CD4-positive, alpha-beta T cell treated with Interferon gamma for 1 hour (primary cell): ENCODE data around the gene EIF4E3.

ENCODE experiments used
- DNase-seq: peaks from one replicate; pipeline ENCODE4 v3.0.0-alpha.2; 2020

EIF4E3 gene

DNA sequence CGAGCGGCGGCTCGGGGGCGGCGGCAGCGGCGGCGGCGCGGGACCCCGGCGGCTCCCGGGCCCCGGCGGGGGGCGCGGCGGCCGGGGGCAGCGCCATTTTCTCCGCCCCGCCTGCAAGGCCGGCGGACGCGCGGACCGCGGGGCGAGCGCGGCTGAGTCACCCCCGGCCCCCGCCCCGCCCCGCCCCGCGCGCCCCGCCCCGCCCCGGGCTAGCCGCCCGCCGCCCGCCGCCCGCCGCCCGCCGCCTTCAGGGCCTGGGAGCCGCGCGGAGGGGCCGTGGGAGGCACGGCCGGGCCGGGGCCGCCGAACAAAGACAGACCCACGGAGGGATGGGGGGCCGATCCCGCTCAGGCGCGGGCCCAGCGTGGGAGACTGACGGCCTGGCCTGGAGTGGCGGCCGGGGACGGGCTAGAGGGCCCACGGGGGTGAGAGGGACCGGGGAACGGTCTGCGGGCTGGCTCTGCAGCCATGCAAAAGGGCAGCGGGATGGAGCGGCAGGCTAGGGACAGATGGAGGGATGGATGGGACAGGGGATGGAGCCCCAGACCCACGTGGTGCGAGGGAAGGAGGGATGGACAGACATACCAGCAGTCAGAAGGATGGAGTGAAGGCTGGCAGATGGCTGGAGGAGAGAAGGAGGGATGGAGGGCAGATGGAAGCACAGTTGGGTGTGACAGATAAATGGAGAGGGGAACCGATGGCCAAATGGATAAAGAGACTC, at the start of gene EIF4E3:
EIF4E3 (minus strand) TSS at position 132 of the 721 bp plus-strand sequence; CDS start at position 97, 35 bp downstream.
- no peak for DNase-seq

DNA sequence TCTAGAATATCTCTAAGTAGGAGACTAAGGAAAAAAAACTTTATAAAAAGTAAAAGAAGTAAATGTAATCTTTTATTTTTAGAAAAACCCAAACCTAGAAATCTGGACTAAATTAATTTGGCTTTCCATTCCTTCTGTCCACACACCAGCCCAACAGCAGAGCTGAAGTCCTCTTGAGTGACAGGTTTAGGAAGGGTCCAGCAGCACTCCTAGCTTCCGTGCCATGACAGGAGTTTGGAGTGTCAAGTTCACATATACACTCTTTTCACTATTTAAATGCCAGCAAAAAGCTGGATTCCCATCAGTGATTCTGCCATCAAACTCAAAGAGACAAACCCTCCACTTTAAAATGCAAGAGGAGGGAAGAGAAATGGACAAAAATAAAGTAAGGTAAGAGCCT, 46.7 kb upstream of the EIF4E3 start:
- no peak for DNase-seq

DNA sequence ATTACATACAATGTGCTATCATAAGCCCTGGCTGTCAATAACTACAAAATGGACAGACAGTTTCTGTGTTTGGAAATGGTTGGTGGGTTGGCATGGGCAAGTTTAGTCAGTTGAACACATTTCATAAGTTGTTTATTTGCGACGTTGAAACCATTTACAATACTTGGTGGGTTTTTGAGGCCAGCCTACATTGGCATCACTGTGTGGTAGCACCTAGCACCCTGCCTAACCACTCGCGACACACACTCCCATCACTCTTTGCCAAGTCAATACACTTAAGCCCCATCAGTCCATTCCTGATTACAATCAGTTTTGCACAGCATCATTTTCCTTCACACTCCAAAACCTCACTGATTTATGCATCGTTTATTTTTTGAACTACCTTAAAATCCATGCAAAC, 45.9 kb upstream of the EIF4E3 start:
- no peak for DNase-seq

DNA sequence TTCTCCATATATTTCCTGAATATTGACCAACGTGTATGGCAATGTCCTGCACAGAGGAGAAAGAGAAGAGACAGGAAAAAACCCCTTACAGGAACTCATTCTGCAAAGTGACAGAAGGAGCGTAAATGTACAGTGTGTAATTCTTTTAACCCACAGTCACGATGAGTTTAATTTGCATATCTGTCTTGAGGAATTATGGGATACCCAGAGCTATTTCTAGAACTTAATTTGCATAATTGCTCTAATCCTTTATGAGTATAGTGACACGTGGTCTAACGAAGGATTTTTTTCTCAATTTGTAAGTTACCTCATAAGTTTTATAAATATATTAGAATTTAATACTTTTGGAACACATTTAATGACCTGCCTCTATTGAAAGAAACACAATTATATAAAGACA, 38.2 kb upstream of the EIF4E3 start:
- DNase-seq, result no peak

DNA sequence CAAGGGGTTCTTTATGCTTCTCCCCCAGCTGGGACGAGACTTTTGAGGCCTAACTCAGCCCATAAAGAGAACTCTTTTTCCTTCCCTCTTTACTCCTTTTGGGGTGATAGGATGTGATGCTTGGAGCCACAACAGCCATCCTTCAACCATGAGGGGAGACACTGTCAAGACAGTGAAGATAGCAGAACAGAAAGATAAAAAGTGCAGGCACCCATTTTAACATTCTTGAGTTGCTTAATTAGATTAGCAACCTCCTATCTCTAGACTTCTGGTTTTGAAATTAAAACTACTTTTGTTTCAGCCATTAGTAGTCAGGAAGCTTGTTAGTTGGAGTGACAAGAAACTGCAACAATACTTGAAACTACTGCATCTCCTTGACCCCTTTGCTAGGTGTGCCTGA, 34.9 kb upstream of the EIF4E3 start:
- no peak for DNase-seq

DNA sequence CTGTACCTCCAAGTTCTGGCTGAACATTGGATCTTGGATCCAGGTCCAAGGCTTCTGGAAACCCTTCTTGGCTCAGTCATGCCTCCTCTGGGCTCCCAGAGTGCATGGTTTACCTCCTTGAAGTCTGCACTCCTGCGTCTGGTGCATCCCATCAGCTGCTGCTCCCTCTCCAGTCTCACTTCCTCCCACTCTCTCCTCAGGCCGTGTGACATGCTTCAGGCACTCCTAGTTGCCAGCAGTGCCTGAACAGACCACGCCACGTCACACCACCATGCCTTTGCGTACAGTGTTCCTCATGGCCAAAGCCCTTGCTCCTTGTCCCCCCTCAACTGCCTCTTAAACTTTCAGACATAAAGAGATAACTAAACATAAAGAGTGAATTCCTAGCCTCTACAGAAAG, 34.2 kb upstream of the EIF4E3 start:
- DNase-seq, result no peak

DNA sequence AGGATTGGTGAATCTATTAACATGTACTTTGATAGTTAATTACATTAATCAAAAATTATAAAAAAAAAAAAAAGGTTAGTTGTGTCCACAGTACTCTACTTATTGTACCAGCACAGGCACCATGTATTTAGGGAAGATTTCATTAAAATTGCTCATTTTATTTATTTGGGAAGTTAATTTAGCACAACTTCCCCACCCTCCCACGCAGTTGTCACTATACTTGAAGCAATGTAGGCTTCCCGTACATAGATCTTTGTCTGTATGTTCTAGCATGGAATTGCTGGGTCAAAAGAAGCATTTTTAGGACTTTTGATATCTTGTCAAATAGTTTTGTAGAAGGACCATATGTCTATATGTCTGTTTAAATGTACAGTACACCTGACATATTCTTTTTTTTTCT, 32.9 kb upstream of the EIF4E3 start:
- DNase-seq, result no peak

DNA sequence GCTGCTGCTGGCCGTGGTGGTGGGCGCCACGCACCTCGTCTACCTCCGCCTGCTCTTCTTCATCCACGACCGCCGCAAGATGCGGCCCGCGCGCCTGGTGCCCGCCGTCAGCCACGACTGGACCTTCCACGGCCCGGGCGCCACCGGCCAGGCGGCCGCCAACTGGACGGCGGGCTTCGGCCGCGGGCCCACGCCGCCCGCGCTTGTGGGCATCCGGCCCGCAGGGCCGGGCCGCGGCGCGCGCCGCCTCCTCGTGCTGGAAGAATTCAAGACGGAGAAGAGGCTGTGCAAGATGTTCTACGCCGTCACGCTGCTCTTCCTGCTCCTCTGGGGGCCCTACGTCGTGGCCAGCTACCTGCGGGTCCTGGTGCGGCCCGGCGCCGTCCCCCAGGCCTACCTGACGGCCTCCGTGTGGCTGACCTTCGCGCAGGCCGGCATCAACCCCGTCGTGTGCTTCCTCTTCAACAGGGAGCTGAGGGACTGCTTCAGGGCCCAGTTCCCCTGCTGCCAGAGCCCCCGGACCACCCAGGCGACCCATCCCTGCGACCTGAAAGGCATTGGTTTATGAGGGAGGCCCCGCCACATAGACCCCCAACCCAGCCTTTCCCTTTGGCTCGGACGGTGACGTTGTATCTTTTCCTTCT, 29.5 kb upstream of the EIF4E3 start:
- no peak for DNase-seq

DNA sequence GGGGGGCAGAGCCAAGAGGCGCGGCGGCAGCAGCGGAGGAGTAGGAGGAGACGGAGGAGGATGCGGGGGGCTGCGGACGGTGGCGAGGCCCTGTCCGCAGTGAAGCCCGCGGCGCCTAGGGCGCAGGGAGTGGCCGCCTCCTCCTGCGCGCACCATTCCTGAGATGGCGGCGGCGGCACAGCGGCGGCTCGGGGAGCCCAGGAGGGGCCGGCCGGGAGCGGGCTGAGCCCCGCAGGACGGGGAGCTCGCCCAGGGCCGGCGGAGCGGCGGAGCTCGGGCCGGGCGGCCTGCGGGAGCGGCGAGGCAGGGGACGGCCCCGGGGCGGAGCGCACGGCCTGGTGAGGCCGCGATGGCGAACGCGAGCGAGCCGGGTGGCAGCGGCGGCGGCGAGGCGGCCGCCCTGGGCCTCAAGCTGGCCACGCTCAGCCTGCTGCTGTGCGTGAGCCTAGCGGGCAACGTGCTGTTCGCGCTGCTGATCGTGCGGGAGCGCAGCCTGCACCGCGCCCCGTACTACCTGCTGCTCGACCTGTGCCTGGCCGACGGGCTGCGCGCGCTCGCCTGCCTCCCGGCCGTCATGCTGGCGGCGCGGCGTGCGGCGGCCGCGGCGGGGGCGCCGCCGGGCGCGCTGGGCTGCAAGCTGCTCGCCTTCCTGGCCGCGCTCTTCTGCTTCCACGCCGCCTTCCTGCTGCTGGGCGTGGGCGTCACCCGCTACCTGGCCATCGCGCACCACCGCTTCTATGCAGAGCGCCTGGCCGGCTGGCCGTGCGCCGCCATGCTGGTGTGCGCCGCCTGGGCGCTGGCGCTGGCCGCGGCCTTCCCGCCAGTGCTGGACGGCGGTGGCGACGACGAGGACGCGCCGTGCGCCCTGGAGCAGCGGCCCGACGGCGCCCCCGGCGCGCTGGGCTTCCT, 28.8 kb upstream of the EIF4E3 start, which contains the start of gene GPR27:
GPR27 (plus strand) TSS at position 155 of the 909 bp plus-strand sequence; CDS start at position 350, 195 bp downstream.
- no peak for DNase-seq

DNA sequence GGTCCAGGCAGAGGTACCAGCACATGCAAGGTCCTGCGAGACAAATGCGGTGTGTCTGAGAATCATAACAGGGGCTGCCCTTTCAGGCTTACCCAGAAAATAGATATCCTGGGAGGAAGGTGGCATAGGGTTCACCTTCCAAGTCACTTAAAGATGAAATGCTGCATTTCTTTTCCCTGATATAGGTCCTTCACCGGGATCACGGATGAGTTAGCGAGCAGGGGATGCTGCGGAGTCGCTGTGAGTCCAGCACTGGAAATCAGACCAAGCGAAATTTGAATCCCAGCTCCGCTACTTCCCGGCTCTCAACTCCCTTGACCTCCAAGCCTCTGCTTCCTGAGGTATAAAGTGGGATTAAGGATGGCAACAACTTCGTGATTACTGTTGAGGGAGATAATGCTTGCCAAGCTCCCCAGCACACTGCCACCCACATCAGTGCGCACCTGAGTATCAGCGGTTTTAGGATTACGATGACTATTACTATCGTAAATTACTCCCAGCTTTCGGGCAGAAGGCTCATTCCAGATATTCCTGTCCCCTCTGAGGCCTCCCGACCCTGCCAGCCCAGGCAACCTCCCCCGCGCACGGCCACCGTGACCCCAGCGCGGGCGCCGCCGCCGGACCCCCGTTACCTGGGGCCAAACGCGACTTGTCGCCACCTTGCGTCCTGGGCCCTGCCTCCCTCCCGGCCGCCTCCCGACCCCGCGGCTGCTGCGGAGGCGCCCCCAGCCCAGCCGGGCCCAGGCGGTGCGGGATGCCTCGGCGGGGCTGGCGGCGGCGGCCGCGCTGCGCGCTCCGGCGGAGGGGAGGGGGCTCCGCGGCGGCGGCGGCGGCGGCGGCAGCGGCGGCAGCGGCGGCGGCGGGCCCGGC, 27.9 kb upstream of the EIF4E3 start:
- DNase-seq, result no peak

DNA sequence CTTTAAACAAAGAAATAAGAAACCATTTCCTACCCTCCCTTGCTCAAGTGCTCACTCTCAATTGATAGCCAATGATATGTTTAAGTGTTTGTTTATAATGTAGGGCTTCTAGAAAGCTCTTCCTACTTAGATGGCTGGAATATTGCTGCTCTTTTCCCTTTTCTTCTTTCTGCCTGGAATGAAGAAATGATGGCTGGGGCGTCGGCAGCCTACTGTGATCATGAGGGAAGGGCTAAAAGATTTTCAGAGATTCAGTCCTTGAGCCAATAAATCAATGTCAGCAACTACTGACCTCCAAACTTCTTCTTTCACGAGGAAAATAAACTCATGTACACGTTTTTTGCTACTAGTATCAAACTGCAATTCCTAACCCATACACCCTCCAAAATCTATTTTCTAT, 26.4 kb upstream of the EIF4E3 start:
- DNase-seq, result no peak

DNA sequence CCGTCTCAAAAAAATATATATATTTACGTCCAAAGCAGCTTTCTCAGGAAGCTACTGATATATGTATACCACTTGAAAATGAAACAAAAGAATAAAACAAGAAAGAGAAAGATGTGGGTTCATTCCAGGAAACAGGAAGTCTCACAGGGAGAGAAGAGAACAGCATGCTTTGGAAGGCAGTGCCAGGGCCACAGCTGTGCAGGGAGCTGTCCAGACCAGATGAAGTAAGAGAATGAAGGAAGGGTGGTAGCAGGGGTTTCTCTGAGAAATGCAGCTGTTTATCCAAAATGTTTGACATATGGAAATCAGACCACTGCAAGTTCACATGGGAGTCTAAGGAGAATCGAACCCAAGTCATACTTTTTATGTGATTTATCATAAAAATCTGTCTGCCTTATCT, 19.5 kb upstream of the EIF4E3 start:
- DNase-seq, result no peak

DNA sequence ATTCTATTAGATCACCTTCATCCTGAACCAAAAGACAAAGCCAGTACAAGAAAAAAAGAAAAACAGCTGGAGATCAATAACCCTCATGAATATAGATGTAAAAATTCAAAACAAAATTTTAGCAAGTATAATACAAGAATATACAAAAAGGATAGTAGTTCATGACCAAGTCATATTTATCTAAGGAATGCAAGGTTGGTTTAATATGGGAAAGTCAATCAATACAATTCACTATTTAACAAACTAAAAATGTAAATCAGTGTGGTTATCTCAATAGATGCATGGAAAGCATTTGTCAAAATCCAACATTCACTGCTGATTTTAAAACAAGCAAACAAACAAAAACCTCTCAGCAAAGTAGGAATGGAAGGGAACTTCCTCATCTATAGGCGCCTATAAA, 17.4 kb upstream of the EIF4E3 start:
- DNase-seq, result no peak

DNA sequence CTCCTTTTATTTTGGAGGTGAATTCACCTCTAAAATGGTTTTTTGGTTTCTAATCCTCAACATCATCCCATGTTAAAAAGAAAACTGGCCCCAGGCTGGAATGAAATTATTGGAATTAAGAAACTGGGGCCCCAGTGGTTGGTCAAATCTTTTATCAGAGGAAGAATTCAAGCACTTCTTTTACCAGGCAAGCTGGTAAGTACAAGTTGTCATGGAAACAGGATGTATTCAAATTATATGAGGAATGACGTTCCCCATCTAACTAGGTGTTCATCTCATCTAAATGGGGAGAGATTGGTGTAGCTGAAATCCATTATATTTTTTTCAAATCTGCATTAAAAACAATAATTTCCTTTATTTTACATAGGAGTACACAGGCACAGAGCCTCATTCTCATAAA, 9.7 kb upstream of the EIF4E3 start:
- no peak for DNase-seq

DNA sequence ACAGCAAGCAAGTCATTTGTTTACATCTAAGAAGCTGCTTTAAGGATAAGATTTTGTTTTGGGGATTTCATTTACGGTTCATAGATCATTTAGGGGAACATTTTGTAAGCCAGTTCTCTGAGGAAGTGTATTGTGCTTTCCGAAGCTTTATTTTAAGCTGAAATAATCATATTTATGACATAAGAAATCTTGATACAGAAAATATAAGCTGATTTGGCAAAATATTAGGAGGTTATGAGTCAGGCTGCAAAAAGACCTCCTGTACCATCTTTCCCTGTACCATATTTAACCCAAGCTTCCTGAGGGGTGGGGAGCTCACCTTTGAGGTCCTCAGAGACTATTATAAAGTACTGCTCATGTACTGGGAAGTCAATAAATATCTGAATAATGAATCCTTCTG, 8.1 kb upstream of the EIF4E3 start:
- no peak for DNase-seq

DNA sequence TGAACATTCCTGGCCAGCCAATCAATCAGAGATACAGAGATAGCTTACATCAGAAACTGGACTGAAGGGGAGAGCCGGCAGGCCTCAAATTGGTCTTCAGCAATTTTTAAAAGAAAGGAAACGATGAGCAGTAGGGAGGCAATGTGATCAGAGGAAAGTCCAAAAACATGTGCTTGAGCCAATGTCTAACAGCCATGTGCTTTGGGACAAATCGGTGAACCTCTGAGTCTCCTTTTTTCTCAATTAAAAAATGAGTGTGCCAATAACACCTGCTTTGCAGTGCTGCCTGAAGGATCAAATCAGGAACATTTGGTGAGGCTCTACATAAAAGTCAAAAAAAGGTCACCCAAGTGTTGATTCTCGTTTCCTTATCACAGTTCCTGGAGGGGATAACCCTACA, 7.4 kb upstream of the EIF4E3 start:
- DNase-seq, result no peak

DNA sequence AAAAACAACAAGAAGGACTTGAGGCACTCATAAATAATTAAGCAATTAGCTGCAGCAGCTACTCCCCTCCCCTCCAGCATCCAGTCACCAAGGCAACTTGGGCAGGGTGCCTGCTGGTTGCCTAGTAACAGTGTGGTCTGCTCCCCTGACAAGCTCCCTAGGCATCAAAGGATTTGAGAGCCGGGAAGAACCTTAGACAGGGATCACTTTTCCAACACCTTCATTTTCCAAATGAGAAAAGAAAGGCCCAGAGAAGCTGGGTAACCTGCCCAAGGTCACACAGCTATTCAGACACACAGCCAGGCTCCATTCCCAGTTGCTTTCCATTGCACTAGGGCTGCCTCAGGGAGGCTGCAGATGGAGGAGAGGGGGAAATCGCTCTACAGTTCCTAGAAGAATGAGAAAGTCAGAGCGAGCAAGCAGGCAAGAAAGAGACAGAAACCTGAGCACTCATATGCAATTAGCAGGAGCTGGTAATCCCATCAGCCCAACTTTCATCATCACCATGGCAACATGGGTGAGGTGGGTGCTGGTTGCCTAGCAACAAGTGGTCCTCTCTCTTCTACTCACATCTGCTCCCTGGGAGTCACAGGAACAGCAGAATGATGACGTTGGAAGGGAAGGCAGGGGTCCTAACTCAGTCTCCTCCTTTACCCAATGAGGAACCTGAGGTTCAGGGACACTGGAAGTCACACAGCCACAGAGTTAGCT, 3.6 kb upstream of the EIF4E3 start:
- DNase-seq, result no peak

DNA sequence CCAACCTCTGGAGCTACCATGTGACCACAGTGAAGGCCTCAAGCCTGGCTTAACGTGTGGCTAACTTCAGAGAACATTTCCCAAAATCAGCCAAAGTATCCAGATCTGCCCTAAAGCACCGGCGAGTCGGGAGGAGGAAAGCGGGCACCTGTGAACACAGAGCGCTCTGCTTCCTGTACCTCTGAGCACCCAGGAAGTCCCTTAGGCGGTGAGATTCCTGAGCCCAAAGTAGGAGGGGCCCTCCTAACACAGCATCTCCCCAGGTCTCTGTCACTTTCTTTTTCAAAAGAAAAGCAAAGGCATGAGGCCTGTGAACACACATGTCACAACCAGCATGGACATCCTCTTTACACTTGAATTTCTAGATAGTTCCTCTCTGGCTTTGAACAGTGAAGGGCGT, 944 bp upstream of the EIF4E3 start:
- no peak for DNase-seq

DNA sequence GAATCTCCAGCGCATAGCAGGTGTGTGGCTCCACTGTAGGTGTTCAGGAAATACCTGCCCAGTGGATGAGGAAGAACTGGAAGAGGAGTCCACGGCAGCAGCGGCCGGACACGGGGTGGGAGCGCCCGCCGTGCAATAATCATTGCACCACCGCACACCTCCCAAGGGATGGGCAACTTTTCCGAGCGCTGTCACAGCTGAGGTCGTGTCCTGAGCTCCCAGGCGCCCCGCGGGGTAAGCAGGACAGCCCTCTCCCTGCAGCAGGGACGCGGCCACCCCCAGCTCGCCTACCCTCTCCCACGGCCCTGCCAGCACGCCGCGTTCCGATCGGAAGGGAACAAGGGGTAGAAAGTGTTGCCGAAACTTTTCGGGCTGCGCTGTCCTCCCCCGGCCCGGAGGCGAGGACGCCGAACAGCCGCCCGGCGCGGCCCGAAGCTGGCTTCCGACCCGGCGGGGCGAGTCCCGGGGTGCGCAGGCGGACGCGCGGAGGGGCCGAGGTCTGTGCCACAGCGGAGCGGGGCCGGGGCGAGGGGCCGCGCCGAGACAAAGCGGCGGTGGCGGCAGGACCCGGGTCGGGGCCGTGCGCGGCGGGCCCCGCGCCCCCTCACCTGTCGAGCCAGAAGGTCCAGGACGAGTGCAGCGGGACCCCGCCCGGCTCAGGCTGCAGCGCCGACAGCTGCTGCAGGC, 475 bp downstream of the EIF4E3 start:
- DNase-seq, result no peak

DNA sequence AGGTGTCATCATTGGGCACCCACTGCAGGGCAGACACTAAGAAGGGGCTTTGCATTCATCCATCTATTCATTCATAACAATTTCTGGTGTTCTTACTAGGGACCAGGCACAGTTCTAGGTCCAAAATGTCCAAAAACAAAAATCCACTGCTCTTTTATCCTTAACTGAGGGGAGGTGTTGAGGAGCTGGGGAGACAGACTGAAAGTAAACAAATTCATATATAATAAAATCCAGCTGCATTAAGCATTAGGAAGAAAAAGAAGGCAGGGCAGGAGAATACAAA, 1.1 kb downstream of the EIF4E3 start:
- DNase-seq, result no peak

DNA sequence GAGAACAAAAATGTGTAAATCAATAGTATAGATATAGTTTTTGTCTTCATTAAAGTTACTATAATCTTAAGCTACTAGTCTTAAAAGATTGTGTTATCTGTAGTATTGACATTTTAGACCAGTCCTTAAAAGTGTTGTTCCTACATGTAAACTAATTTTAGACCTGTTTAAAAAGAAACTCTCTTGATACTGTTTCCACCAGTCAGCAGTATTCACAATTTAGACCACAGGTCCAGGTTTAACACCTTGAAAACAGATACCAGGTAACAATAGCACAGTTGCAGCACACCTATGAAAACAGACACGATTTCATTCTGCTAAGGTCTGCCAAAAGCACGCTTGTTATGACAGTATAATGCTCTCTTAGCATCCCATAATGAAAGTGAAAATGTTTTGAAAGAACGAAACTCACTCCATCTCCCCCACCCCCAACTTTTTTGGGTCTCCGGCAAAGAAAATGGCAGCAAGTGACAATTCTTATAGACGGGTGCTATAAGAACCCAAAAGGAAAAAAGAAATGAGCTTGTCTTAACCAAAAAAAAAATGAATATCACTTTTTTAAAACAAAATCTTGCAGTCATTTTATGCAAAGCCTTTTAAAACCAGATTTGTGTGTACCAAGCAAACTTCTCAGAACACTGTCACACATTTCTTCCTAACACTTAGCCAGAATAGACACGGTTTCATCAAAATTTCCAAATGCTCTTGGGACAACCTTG, 1.6 kb downstream of the EIF4E3 start:
- DNase-seq, result peak; percentile 37
